GM21717 (cell line): ENCODE measurements around the gene AKNA.

Source experiments
- ATAC-seq: cut with Tn5 transposase; IDR thresholded peaks from one replicate; pipeline ENCODE4 v1.9.1; 2021; ENCODE audit warnings: mild to moderate bottlenecking, moderate library complexity; ENCODE audit not compliant: unreplicated experiment

Gene AKNA

DNA sequence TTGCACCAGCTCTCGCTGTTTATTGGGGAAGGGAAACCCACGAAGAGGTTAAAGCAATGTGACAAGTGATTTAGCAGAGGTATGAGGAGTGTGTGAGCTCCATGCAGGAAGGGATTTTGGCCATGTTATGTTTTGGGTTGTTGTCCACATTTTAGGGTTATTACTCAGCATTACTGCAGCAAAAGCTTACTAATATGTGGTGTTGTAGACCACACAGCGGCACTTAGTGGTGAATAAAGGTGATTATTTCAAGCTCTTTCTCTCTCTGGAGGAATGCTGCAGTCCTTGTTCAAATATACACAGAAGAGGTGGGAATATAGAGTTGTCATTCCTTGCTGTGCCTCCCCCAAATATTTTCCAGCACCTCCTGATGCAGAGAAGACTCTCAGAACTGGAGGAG is 29.7 kb upstream of the AKNA start:
- no peak for ATAC-seq

DNA sequence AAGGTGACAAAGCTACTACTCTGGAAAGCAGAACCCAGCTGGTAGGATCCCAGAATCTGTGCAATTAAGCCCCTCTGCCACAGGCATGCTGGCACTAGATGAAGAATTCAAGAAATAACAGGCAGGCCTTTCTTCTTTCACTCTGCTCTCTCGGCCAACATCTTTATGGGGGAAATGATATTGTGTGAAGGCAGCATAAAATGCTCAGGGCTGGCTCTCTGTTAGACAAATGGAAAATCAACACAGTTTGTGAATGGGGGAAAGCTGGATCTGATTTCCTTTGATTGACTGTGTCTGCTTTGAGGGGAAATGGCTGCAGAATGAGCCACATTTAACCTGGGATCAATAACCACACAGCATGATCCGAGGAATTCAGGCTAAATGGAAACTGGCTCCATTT is 29.1 kb upstream of the AKNA start:
- no peak for ATAC-seq

DNA sequence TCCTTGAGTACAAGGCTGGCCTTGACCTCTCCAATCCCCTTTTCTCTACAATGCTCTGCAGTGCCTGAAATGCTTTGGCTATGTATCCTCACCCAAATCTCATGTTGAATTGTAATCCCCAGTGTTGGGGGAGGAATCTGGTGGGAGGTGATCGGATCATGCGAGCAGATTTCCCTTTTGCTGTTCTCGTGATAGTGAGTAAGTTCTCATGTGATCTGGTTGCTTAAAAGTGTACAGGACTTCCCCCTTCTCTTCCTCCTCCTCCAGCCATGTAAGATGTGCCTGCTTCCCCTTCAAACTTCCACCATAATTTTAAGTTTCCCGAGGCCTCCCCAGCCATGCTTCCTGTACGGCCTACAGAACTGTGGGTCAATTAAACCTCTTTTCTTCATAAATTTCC is 28.5 kb upstream of the AKNA start:
- no peak for ATAC-seq

DNA sequence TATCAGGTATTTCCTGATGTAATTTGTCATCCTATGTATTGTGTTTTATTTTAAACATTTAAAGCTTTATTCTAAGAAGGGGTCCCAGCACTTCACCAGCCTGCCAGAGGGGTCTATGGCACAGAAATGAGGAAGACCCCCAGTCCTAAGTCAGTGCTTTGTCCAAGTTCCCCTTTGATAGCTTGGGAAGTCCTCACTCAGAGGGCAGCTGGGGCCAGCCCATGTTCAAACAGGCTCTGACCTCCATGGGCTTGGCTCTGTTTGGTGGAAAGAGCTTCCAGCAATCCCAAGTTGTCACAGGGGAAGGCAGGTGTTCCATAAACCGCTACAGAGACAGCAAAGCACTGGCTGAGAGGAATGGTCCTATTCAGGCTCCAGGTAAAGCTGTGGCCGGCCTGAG is 26.6 kb upstream of the AKNA start:
- ATAC-seq: no peak

DNA sequence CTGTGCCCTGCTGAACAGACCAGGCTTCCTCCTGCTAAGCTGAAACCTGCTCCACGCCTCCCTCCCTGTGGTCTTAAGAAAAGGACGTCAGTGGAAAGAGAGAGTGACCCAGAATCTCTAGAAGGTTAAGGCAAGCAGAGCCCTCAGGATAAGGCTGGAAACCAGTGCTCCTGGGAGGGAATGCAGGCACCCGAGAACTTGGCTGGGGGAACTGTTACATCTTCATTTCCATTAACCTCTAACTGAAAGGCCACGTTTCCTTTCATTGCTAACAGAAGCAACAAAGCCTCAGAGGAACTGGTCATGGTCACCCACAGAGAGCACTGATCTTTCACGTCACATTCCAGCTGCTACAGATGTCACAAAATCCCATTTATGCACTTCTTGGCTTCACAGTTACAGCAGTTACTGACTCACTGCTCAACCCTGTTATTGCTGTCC is 26.1 kb upstream of the AKNA start:
- no peak for ATAC-seq

DNA sequence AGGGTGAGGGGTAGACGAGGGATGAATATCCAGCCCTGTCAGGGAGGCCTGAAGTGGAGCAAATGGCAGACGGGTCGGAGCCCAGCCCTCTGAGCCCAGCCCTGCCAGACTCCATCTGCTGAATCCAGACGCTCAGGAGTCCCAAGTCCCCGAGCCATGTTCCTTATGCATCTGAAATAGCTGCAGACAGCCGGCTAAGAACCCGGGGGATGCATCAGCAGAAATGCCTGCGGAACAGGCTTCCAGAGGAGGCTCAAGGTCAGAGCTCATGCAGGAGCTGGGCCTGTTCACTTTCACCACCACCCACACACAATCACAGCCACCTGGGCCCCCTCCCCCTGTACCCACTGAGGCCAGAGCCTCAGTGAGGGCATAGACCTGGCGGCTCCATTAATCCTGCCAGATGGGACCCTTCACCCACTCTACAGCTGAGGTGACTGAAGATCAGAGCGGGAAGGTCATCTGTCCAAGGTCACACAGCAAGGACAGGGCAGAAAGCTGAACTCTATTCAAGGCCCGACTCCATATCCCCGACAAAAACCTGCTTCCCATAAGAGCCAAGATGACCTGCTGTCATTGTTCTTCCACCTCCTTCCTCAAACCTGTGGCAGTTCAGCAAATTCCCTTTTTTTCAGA is 24.4 kb upstream of the AKNA start:
- ATAC-seq: no peak

DNA sequence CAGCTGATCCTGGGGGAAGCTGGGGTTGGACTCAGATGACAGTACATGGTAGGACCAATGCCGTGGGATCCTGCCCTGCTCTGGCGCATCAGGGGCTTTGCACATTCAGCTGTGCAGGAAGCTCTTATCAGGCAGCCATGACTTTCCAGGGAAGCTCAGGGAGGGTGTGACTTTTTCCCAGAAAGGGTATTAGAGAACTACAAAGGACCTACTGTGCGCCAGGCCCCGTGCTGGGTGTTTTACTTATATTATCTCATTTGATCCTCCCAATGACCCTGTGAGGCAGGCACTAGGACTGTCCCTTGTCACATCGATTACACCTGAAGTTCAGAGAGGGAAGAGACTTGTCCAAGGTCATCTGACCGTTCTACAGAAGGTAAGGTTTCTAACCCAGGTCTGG is 23.7 kb upstream of the AKNA start:
- no peak for ATAC-seq

DNA sequence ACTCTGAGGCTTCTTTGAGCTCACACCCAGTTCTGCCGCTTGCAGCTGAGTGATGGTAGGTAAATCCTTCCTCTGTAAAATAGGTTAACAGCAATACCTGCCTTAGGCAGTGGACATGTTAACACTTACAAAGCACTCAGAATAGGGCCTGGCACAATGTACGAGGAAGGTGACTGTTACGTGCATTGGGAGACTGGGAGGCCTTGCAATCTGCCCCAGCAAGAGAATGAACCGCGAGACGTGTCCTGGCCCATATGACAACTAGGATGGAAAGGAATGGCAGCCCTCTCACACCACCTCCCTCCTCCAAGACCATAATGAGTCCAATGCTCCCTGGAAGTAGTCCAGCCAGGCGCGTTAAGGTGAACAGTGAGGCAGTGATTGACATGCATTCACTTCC is 23.1 kb upstream of the AKNA start:
- no peak for ATAC-seq

DNA sequence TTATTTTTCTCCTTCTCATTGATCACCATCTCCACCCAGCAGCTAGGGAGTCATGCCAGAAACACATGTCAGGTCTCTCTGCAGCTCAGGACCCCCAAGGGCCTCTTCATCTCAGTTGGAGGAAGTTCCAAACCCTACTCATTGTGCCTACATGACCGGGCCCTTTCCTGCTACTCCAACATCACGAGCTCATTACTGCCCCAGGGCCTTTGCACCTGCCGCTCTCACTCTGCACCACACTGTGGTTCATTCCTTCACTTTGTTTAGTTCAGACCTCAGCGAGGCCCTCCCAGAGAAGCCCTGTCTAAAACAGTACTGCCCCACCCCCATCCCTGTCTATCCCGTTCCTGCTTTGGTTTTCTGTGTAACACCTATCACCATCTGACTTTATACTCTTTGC is 22.1 kb upstream of the AKNA start:
- ATAC-seq: no peak

DNA sequence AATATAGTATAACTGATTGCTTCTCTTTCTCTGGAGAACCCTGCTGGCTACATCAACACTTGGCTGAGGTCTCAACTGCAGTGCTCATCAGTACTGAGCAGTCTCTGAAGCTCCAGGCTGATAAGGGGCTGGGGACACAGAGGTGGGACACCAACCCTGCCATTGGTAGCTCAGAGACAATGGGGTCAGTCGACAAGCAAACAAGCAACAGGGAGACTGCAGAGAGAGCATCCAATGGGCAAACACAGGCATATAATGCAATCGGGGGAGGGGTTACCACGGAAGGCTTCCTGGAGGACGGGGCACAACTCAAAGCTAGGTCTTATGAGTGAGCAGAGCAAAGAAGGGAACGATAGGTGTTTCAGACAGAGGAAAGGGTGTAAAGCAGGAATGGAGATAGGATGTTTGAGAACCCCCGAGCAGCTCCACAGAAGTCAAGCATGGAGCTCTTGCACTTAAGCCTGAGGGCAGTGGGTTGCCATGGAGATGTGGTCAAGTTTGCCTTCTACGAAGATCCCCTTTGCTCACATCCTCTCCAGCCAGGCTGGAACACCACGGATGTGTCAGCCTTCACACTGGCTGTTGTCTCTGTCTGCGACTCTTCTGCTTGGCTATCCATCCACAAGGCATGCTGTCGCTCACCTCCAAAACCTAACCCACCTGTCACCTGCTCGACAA is 21.5 kb upstream of the AKNA start:
- no peak for ATAC-seq

DNA sequence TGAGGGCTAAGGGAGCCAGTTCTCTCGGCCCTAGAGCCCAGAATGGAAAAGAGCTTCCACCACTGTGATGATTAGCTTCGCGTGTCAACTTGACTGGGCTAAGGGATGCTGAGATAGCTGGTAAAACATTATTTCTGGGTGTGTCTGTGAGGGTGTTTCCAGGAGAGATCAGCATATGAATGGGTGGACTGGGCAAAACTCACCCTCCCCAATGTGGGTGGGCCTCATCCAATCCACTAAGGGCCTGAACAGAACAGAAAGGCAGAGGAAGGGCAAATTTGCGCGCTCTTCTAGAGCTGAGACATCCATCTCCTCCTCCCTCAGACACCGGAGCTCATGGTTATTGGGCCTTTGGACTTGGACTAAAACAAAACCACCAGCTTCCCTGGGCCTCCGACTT is 20.9 kb upstream of the AKNA start:
- ATAC-seq: no peak

DNA sequence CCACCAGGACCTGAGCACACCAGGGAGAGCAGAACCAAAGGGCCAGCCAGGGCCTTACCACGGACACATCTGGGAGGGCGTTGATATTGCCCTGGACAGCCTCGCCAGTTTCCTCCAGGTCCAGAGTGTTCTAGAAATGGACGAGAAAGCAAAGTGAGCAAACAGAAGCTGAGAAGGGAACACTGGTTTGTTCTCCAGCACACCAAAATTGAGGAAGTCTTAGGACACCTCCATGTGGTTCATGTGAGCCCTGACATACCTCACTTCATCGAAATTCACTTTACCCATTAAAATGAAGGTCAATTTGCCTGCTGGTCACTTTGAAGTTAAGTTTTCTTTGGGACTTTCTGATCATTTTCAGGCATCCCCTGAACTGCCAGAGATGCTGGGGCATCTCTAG is 20.1 kb upstream of the AKNA start:
- ATAC-seq: no peak

DNA sequence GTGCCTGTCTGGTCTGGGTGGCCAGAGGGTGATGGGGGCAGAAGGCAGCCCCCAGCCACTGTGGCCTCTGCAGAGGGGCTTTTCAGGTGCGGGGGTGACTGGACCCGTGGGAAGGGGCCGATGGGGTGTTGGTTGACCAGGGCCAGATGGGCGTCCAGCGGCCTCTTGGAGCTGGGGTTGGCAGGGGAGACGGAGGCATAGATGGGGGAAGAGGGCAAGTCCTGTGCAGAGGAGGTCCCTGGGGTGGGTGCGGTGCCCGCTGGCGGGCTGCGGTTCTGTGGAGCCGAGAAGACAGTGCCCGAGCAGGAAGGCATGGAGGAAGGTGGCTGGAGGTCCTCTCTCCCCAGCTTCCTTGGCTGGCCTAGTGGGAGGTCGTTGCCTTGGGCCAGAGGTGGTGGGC is 18.7 kb upstream of the AKNA start:
- no peak for ATAC-seq

DNA sequence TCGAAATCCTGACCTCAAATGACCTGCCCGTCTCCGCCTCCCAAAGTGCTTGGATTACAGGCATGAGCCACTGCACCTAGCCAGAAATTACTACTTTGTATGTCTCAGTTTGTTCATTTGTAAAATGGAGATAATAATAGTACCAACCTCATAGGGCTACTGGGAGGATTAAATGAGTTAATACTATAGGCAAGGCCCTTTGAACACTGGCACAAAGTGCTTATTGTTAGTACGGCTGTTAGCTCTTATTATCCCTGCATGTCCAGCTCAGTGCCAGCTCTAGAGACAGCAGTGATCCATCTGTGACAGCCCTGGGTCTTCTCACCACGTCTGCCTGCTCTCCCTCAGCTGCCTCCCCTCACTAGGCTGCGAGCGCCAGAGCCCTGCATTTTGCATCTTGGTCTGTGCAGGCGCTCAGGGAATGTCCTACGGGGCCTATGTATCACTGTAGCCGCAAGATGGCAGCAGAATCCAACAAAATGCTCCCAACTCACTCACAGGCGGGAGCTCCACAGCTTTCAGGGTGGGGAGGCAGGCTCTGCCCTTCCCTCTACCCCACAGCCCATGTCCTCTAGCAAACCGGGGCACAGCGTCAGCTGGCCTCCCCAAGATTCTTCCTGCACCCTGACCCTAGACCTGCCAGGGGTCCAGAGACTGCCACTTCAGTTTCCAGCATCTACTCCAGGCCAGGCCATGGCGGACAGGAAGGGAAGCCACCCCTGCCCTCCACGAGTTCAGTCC is 17.7 kb upstream of the AKNA start:
- peak; percentile 75 for ATAC-seq

DNA sequence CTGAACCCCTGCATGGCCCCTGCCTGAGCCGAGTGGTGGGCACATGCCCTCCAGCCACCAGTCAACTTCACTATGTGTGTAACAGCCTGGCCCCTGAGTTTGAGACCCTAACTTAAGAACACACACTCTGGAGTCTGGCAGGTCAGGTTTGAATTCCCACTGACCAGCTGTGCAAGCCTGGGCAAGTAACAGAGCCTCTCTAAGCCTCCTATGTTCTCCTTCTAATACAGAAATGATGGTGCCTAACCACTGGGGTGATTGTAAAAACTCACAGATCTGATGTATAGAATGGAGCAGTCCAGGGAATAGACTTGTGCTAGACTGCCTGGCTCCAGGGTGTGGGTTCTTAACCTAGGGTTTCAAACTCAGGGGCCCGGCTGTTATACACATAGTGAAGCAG is 16.7 kb upstream of the AKNA start:
- no peak for ATAC-seq

DNA sequence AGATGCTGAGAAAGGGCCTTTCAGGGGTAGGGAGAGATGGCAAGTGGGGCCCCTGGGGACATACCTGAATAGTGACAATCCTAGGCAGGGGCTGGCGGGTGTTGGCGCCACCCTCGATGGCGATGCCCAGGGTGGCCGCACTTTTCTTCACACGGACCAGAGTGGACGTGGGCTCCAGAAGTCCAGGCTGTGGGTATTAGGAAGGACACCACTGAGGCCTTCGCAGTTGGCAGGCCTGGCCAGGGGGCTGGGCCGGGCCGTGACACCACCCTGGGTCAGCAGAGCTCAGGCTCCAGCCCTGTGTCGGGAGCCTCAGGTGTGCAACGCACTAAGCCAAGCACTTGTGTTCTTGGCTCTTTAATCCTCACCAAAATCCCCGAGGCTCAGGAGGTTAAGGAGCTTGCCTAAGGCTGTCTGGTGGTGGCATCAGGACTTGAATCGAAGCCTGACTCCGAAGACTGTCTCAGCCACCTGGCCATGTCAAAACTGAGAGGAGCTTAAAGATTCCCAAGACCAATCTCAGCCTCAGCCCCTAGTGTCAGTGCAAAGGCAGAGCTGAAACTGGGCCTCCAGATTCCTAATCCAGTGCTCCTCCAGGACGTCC is 15.5 kb upstream of the AKNA start:
- no peak for ATAC-seq

DNA sequence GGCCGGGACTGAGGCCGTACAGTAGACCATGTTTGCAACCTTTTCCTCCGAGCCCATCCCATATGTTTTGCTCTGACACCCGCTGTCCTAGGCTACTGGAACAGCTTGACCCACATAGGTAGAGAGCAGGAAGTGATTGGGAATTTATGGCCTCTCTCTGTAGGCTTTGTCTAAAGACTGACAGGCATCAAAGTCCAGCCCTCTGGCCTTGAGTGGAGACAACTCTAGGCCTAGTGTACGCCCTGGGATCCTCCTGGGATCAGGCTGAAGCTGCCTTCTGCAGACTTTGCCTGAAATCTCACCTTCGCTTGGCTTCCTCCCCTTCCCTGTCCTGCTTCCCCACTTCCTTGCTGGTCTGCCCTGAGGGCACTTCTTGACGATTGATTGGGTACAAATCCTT is 13.6 kb upstream of the AKNA start:
- no peak for ATAC-seq

DNA sequence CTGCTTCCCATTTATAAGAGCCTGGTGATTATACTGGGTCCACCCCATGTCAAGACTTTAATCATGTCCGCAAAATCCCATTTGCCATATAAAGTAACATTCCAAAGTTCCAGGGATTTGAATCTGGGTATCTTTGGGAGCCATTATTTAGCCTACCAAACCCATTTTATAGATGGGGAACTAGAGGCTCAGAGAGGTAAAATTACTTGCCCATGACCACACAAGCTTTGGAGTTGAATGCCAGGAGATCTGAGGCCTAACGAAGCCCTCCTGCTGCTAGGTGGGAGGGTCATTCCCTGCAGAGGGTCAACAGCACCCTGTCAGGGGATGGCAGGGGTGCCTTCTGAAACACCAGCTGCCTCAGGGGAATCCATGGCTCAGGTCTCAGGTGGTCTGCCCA is 13.0 kb upstream of the AKNA start:
- ATAC-seq: no peak

DNA sequence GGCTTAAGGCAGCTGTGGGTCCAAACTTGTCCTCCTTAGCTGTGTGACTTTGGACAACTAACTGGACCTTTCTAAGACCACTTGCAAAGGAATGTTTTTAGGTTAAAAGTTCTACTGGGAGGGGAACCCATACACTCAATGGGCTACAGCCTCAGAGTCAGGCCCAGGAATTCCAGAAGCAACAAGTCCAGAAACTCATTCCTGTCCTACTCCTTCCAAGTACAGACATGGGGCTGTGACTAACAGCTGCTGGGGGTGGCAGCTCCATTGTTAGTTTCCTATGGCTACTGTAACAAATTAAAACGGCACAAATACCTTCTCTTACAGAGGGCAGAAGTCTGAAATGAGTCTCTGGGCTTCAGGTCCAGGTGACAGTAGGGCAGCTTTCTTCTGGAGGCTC is 12.4 kb upstream of the AKNA start:
- ATAC-seq: no peak

DNA sequence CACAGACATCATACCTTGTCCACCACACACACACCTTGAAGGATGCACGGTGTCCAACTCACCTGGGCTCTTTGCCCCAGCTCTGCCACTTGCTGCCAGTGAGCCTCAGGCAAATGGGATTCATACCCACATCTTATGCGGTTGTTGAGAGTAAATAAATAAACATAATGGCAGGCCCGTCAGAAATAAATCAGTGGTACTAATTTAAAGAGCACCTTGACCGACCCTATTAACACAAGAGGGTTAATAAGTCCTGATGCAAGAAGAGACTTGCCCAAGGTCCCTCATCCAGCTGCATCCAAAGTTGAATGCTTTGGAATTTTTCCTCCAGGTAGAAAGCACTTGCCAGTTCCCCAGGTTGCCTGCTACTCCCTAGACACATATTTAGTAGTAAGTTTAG is 11.6 kb upstream of the AKNA start:
- no peak for ATAC-seq

DNA sequence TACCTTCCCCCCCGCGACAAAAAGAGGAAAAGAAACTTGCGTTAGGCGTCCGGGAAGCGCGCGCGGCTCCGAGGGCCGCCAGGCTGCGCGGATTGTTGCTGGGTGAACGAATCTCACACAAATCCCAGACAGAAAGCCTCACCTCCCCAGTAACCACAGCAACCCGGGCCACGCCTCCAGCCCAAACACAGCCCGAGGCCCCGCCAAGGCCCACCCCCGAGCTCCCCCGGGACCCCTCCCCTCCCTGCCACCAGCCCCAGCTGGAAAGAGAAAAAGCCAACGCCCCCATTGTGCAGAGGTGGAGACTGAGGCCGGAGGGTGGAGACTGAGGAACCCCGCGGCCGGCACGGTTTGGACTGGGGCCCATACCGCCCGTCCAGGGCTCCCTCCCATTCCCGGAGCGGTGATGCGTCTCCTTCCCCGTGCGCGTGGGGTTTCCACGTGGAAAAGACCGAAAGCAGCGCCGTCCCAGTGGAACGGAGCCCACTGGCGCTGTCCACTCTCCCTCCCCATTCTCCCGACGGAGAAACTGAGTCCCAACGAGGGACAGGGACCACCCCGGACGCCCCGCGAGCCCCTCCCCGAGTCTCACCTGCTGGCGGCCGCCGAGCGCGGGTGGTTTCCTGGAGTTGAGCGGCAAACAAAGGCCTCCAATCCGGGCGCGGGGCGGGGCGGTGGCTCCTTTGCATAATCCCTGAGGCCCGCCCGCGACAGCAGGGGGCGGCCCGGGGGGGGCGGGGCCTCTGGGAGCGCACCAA is 10.2 kb upstream of the AKNA start:
- peak; percentile 81 for ATAC-seq
